ENCODE measurements around the gene ZNF398.

DNA sequence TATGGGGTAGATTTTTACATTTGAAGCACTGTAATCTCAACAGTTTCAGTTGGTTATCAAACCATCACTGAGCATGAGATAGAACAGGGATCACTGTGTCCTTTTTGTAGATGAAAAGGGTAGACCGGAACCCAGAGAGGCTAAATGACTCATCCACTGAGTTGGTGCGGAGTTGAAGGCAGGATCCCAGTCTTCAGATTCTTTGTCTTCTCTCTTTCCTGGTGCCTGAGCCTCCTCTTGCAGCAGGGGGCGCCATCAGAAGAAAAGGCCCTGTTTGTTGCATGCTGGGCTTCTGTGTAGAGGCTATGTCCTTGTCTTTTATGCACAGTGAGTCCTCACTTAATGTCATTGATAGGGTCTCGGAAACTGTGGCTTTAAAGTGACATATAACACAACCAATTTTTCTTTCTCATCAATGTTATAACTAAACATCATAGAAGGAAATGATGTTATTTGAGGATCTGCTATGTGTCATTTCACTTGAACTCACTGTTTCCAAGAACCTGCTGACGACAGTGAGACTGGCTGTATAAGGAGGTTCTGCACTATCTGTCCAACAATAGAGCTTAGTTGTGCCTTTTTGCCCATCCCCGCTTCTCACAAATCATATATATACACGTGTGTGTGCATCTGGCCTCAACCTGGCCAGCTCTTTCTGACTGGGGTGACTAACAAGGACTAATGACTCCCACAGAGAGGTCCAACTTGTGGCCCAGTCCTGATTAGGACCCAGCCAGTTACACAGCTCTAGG lies 62.4 kb downstream of the ZNF398 start:
- TF ChIP-seq EP300 (IDR thresholded peaks at IDR 0.05; ENCODE audit: borderline replicate concordance) (no peak), ZBTB7A (IDR thresholded peaks at IDR 0.05; ENCODE audit: low read depth) (no peak), FOXM1 (IDR thresholded peaks at IDR 0.05; ENCODE audit: borderline replicate concordance, low read depth) (no peak), NFIC (IDR thresholded peaks at IDR 0.05) (no peak), EGR1 (IDR thresholded peaks at IDR 0.05) (no peak), TCF12 (IDR thresholded peaks at IDR 0.05; ENCODE audit: low read depth) (no peak), YY1 (IDR thresholded peaks at IDR 0.05; ENCODE audit: low read depth) (no peak), RAD21 (IDR thresholded peaks at IDR 0.05; ENCODE audit: low read depth) (0 out of 2 replicates have a peak, but pooled peaks have one; percentile 24)
- TF ChIP-seq, protein P1, sequence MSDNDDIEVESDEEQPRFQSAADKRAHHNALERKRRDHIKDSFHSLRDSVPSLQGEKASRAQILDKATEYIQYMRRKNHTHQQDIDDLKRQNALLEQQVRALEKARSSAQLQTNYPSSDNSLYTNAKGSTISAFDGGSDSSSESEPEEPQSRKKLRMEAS (IDR thresholded peaks at IDR 0.05) = no peak
- TF ChIP-seq, protein P2, sequence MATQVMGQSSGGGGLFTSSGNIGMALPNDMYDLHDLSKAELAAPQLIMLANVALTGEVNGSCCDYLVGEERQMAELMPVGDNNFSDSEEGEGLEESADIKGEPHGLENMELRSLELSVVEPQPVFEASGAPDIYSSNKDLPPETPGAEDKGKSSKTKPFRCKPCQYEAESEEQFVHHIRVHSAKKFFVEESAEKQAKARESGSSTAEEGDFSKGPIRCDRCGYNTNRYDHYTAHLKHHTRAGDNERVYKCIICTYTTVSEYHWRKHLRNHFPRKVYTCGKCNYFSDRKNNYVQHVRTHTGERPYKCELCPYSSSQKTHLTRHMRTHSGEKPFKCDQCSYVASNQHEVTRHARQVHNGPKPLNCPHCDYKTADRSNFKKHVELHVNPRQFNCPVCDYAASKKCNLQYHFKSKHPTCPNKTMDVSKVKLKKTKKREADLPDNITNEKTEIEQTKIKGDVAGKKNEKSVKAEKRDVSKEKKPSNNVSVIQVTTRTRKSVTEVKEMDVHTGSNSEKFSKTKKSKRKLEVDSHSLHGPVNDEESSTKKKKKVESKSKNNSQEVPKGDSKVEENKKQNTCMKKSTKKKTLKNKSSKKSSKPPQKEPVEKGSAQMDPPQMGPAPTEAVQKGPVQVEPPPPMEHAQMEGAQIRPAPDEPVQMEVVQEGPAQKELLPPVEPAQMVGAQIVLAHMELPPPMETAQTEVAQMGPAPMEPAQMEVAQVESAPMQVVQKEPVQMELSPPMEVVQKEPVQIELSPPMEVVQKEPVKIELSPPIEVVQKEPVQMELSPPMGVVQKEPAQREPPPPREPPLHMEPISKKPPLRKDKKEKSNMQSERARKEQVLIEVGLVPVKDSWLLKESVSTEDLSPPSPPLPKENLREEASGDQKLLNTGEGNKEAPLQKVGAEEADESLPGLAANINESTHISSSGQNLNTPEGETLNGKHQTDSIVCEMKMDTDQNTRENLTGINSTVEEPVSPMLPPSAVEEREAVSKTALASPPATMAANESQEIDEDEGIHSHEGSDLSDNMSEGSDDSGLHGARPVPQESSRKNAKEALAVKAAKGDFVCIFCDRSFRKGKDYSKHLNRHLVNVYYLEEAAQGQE (IDR thresholded peaks at IDR 0.05; ENCODE audit: low read depth) = no peak

Measured in Ishikawa (cell line).